ENCODE results near the gene SLC7A14.

The SLC7A14 gene

GRCh38 chr3:170470063-170471016 is 115.5 kb downstream of the SLC7A14 start:
- DNase-seq (ENCODE audit: low read depth, low spot score): no peak

GRCh38 chr3:170469151-170470062 is 116.5 kb downstream of the SLC7A14 start:
- DNase-seq (ENCODE audit: low read depth, low spot score): no peak

GRCh38 chr3:170467571-170468147 is 118.2 kb downstream of the SLC7A14 start:
- DNase-seq (ENCODE audit: low read depth, low spot score): no peak

GRCh38 chr3:170467007-170467406 is 118.9 kb downstream of the SLC7A14 start:
- no peak for DNase-seq (ENCODE audit: low read depth, low spot score)

GRCh38 chr3:170465955-170466354 is 119.9 kb downstream of the SLC7A14 start:
- no peak for DNase-seq (ENCODE audit: low read depth, low spot score)

GRCh38 chr3:170463011-170463410 is 122.9 kb downstream of the SLC7A14 start:
- DNase-seq (ENCODE audit: low read depth, low spot score): no peak

GRCh38 chr3:170458285-170458684 is 127.6 kb downstream of the SLC7A14 start:
- no peak for DNase-seq (ENCODE audit: low read depth, low spot score)

- DNase-seq (ENCODE audit: low read depth, low spot score): no peak
These were observed 131.4 kb downstream of the SLC7A14 start for GRCh38 chr3:170454509-170454908.

- DNase-seq (ENCODE audit: low read depth, low spot score): no peak
These were observed 135.8 kb downstream of the SLC7A14 start for GRCh38 chr3:170450039-170450438.

- no peak for DNase-seq (ENCODE audit: low read depth, low spot score)
These were observed 137.3 kb downstream of the SLC7A14 start for GRCh38 chr3:170448584-170448983.

- DNase-seq (ENCODE audit: low read depth, low spot score): no peak
These were observed 142.4 kb downstream of the SLC7A14 start for GRCh38 chr3:170443457-170443856.

GRCh38 chr3:170442947-170443346 is 142.9 kb downstream of the SLC7A14 start:
- DNase-seq (ENCODE audit: low read depth, low spot score): no peak

GRCh38 chr3:170441412-170441811 is 144.5 kb downstream of the SLC7A14 start:
- DNase-seq (ENCODE audit: low read depth, low spot score): no peak

- DNase-seq (ENCODE audit: low read depth, low spot score): no peak
These were observed 145.5 kb downstream of the SLC7A14 start for GRCh38 chr3:170440344-170440743.

GRCh38 chr3:170438836-170439235 is 147.0 kb downstream of the SLC7A14 start:
- DNase-seq (ENCODE audit: low read depth, low spot score): no peak

GRCh38 chr3:170437696-170438407 is 148.0 kb downstream of the SLC7A14 start:
- DNase-seq (ENCODE audit: low read depth, low spot score): no peak

- DNase-seq (ENCODE audit: low read depth, low spot score): no peak
These were observed 148.7 kb downstream of the SLC7A14 start for GRCh38 chr3:170437176-170437575.

- DNase-seq (ENCODE audit: low read depth, low spot score): no peak
These were observed 149.2 kb downstream of the SLC7A14 start for GRCh38 chr3:170436697-170437096.

- DNase-seq (ENCODE audit: low read depth, low spot score): no peak
These were observed 153.5 kb downstream of the SLC7A14 start for GRCh38 chr3:170432416-170432815.

GRCh38 chr3:170431054-170431453 is 154.8 kb downstream of the SLC7A14 start:
- no peak for DNase-seq (ENCODE audit: low read depth, low spot score)

GRCh38 chr3:170429050-170429449 is 156.8 kb downstream of the SLC7A14 start:
- no peak for DNase-seq (ENCODE audit: low read depth, low spot score)
